ENCODE measurements around the gene PPP1R37. TPM values are rescaled to one million over a fixed set of nuclear protein-coding genes. Genes with fewer than 3 reads are reported as not detected.

PPP1R37 gene
- total and polyA plus RNA-seq, 2 donors: 16.8 to 31.6 TPM

- WGBS: 66% methylated on average over 15 of the region's 15 CpGs
- Histone ChIP-seq H3K4me1 (ENCODE audit: insufficient read depth) (no peaks in the 10 kb centered on the region), H3K4me3 (ENCODE audit: low read depth, low read length) (peak overlapping the region; percentile 50), H3K27ac (ENCODE audit: low read depth) (no peak overlapping the region), H3K36me3 (ENCODE audit: insufficient read depth) (no peaks in the 10 kb centered on the region)
- no peak for DNase-seq (ENCODE audit: extremely low spot score)
Measured at GRCh38 chr19:45076851-45077730, 15.9 kb upstream of the PPP1R37 start.

- Histone ChIP-seq H3K27ac (ENCODE audit: low read depth) (no peak overlapping the region), H3K4me3 (ENCODE audit: low read depth, low read length) (peak overlapping the region; percentile 75), H3K4me1 (ENCODE audit: insufficient read depth) (no peaks in the 10 kb centered on the region), H3K36me3 (ENCODE audit: insufficient read depth) (no peaks in the 10 kb centered on the region)
- DNase-seq (ENCODE audit: extremely low spot score): no peak
- 59% methylated on average over 10 of the region's 10 CpGs for WGBS
Measured at GRCh38 chr19:45078390-45079062, 14.5 kb upstream of the PPP1R37 start.

GRCh38 chr19:45079063-45079910 lies 13.7 kb upstream of the PPP1R37 start, which contains the start of gene GEMIN7:
TSS of gene GEMIN7 (plus strand) at chr19:45079260. CDS start at chr19:45090115, 10,855 bp downstream.
- under 1% methylated on average over 61 of the region's 61 CpGs for WGBS
- H3K4me3 ChIP-seq (ENCODE audit: low read depth, low read length): peak within 1 kb of the TSS; percentile 75
- no peaks in the 10 kb centered on the region for H3K36me3 ChIP-seq (ENCODE audit: insufficient read depth)
- no peak for DNase-seq (ENCODE audit: extremely low spot score)
- no peak within 1 kb of the TSS for H3K27ac ChIP-seq (ENCODE audit: low read depth)
- H3K4me1 ChIP-seq (ENCODE audit: insufficient read depth): no peaks in the 10 kb centered on the region

GRCh38 chr19:45079911-45080370 lies 13.0 kb upstream of the PPP1R37 start:
- H3K4me3 ChIP-seq (ENCODE audit: low read depth, low read length): peak overlapping the region; percentile 75
- H3K36me3 ChIP-seq (ENCODE audit: insufficient read depth): no peaks in the 10 kb centered on the region
- 8% methylated on average over 6 of the region's 6 CpGs for WGBS
- no peak for DNase-seq (ENCODE audit: extremely low spot score)
- no peaks in the 10 kb centered on the region for H3K4me1 ChIP-seq (ENCODE audit: insufficient read depth)
- no peak overlapping the region for H3K27ac ChIP-seq (ENCODE audit: low read depth)

GRCh38 chr19:45082170-45082569 lies 10.8 kb upstream of the PPP1R37 start:
- Histone ChIP-seq H3K27ac (ENCODE audit: low read depth) (no peak overlapping the region), H3K36me3 (ENCODE audit: insufficient read depth) (no peaks in the 10 kb centered on the region), H3K4me3 (ENCODE audit: low read depth, low read length) (no peak overlapping the region), H3K4me1 (ENCODE audit: insufficient read depth) (no peaks in the 10 kb centered on the region)
- no peak for DNase-seq (ENCODE audit: extremely low spot score)
- WGBS: 92% methylated on average over 5 of the region's 5 CpGs

- Histone ChIP-seq H3K4me1 (ENCODE audit: insufficient read depth) (no peaks in the 10 kb centered on the region), H3K36me3 (ENCODE audit: insufficient read depth) (no peaks in the 10 kb centered on the region), H3K4me3 (ENCODE audit: low read depth, low read length) (no peak overlapping the region), H3K27ac (ENCODE audit: low read depth) (no peak overlapping the region)
- 91% methylated on average over 4 of the region's 4 CpGs for WGBS
- no peak for DNase-seq (ENCODE audit: extremely low spot score)
Measured at GRCh38 chr19:45086480-45086879, 6.5 kb upstream of the PPP1R37 start.

- no peak for DNase-seq (ENCODE audit: extremely low spot score)
- H3K36me3 ChIP-seq (ENCODE audit: insufficient read depth): no peaks in the 10 kb centered on the region
- WGBS: 78% methylated on average over 11 of the region's 11 CpGs
Measured at GRCh38 chr19:45087531-45087930, 5.4 kb upstream of the PPP1R37 start.

GRCh38 chr19:45090034-45090433 lies 2.9 kb upstream of the PPP1R37 start:
- no peaks in the 10 kb centered on the region for H3K36me3 ChIP-seq (ENCODE audit: insufficient read depth)
- no peaks in the 10 kb centered on the region for H3K4me1 ChIP-seq (ENCODE audit: insufficient read depth)
- WGBS: 92% methylated on average over 17 of the region's 17 CpGs
- H3K27ac ChIP-seq (ENCODE audit: low read depth): no peak overlapping the region
- DNase-seq (ENCODE audit: extremely low spot score): no peak
- no peak overlapping the region for H3K4me3 ChIP-seq (ENCODE audit: low read depth, low read length)

More at GRCh38 chr19:45087531-45087930, 5.4 kb upstream of the PPP1R37 start:
- Histone ChIP-seq H3K27ac (ENCODE audit: low read depth) (no peak overlapping the region), H3K4me1 (ENCODE audit: insufficient read depth) (no peaks in the 10 kb centered on the region), H3K4me3 (ENCODE audit: low read depth, low read length) (no peak overlapping the region)

GRCh38 chr19:45090606-45091005 lies 2.4 kb upstream of the PPP1R37 start:
- Histone ChIP-seq H3K27ac (ENCODE audit: low read depth) (no peak overlapping the region), H3K4me1 (ENCODE audit: insufficient read depth) (no peaks in the 10 kb centered on the region), H3K36me3 (ENCODE audit: insufficient read depth) (no peaks in the 10 kb centered on the region), H3K4me3 (ENCODE audit: low read depth, low read length) (peak overlapping the region; percentile 33)
- no peak for DNase-seq (ENCODE audit: extremely low spot score)
- WGBS: 48% methylated on average over 5 of the region's 5 CpGs

- Histone ChIP-seq H3K4me1 (ENCODE audit: insufficient read depth) (no peaks in the 10 kb centered on the region), H3K36me3 (ENCODE audit: insufficient read depth) (no peaks in the 10 kb centered on the region), H3K4me3 (ENCODE audit: low read depth, low read length) (peak overlapping the region; percentile 44), H3K27ac (ENCODE audit: low read depth) (no peak overlapping the region)
- WGBS: 5% methylated on average over 64 of the region's 64 CpGs
- peak; percentile 98 for DNase-seq (ENCODE audit: extremely low spot score)
Measured at GRCh38 chr19:45091031-45091923, 1.7 kb upstream of the PPP1R37 start.

GRCh38 chr19:45094137-45094536 lies 1.2 kb downstream of the PPP1R37 start:
- Histone ChIP-seq H3K36me3 (ENCODE audit: insufficient read depth) (no peaks in the 10 kb centered on the region), H3K27ac (ENCODE audit: low read depth) (no peak overlapping the region), H3K4me3 (ENCODE audit: low read depth, low read length) (peak overlapping the region; percentile 96), H3K4me1 (ENCODE audit: insufficient read depth) (no peaks in the 10 kb centered on the region)
- WGBS: 74% methylated on average over 9 of the region's 9 CpGs
- DNase-seq (ENCODE audit: extremely low spot score): no peak

GRCh38 chr19:45094707-45095106 lies 1.7 kb downstream of the PPP1R37 start:
- H3K4me3 ChIP-seq (ENCODE audit: low read depth, low read length): no peak overlapping the region
- DNase-seq (ENCODE audit: extremely low spot score): no peak
- no peak overlapping the region for H3K27ac ChIP-seq (ENCODE audit: low read depth)
- no peaks in the 10 kb centered on the region for H3K36me3 ChIP-seq (ENCODE audit: insufficient read depth)
- 79% methylated on average over 5 of the region's 5 CpGs for WGBS
- H3K4me1 ChIP-seq (ENCODE audit: insufficient read depth): no peaks in the 10 kb centered on the region

Data from urinary bladder (tissue), 4 donors.